OCI-LY7 (cell line): ENCODE results near the gene TPM1. TPM values are rescaled to one million over a fixed set of nuclear protein-coding genes. Genes with fewer than 3 reads are reported as not detected.

Experiments used
- BruUV-seq: library from RNA; stranded (reverse); fragments of 400-500 nt; replicated peaks from 2 replicates; lab custom pipeline; 2021; lab: Mats Ljungman, UMichigan
- CTCF ChIA-PET: fragments of 300-600 bp; sonication (Branson Sonifier 250); formaldehyde crosslinking; loops from one replicate; lab custom pipeline; 2022; ENCODE audit warnings: antibody characterized with exemption; ENCODE audit not compliant: unreplicated experiment; lab: Charles Lee
- POLR2A ChIA-PET: fragments of 300-600 bp; sonication (Branson Sonifier 250); formaldehyde crosslinking; loops from one replicate; lab custom pipeline; 2022; ENCODE audit warnings: antibody characterized with exemption; lab: Charles Lee
- DNase-seq: peaks from one replicate; pipeline ENCODE4 v3.0.0-alpha.2; 2015; ENCODE audit warnings: low spot score
- H2AFZ ChIP-seq: fragments of 200-600 bp; sonication (generic), shearing (Covaris generic); 2 replicates; pipeline ENCODE4 v1.6.1; 2014; ENCODE audit warnings: mild to moderate bottlenecking, antibody characterized with exemption, low read length, moderate library complexity
- H3K27ac ChIP-seq: fragments of 200-600 bp; sonication (generic); 2 replicates; pipeline ENCODE4 v1.5.1; 2014; ENCODE audit warnings: mixed run types, low read depth, mild to moderate bottlenecking, moderate library complexity, low read length, inconsistent platforms; ENCODE audit not compliant: poor library complexity, severe bottlenecking
- H3K36me3 ChIP-seq: fragments of 200-600 bp; sonication (generic); 2 replicates; pipeline ENCODE4 v1.6.1; 2014; ENCODE audit warnings: mild to moderate bottlenecking, antibody characterized with exemption, low read length, moderate library complexity, mixed read lengths; ENCODE audit not compliant: insufficient read depth
- H3K4me1 ChIP-seq: fragments of 200-600 bp; sonication (generic); 2 replicates; pipeline ENCODE4 v1.5.1; 2014; ENCODE audit warnings: mild to moderate bottlenecking, low read length; ENCODE audit not compliant: insufficient read depth, poor library complexity, severe bottlenecking
- H3K4me2 ChIP-seq: fragments of 200-600 bp; sonication (generic); 2 replicates; pipeline ENCODE4 v1.6.1; 2014; ENCODE audit warnings: mild to moderate bottlenecking, low read length
- H3K4me3 ChIP-seq: fragments of 200-600 bp; sonication (generic); 2 replicates; pipeline ENCODE4 v1.5.1; 2014; ENCODE audit warnings: mild to moderate bottlenecking, low read depth, low read length; ENCODE audit not compliant: poor library complexity, severe bottlenecking
- H3K79me2 ChIP-seq: fragments of 200-600 bp; sonication (generic); 2 replicates; pipeline ENCODE4 v1.6.1; 2016; ENCODE audit warnings: low read depth, mild to moderate bottlenecking, low read length, moderate library complexity, mixed read lengths; ENCODE audit not compliant: insufficient read depth
- H3K9me2 ChIP-seq: fragments of 200-600 bp; sonication (generic); 2 replicates; pipeline ENCODE4 v1.6.1; 2016; ENCODE audit warnings: mild to moderate bottlenecking, low read length, mixed read lengths; ENCODE audit not compliant: insufficient read depth
- H3K9me3 ChIP-seq: fragments of 200-600 bp; sonication (generic); 2 replicates; pipeline ENCODE4 v1.6.1; 2014; ENCODE audit warnings: mild to moderate bottlenecking, mixed run types, low read length, mixed read lengths
- H4K20me1 ChIP-seq: fragments of 200-600 bp; sonication (generic); 2 replicates; pipeline ENCODE4 v1.6.1; 2014; ENCODE audit warnings: mild to moderate bottlenecking, antibody characterized with exemption, low read length, moderate library complexity, mixed read lengths; ENCODE audit not compliant: insufficient read depth
- EZH2phosphoT487 ChIP-seq: fragments of 200-600 bp; sonication (generic); IDR thresholded peaks from 2 replicates; pipeline ENCODE4 v1.6.1; 2018; ENCODE audit warnings: low read depth, borderline replicate concordance, mild to moderate bottlenecking, mixed run types, antibody characterized with exemption, low read length, moderate library complexity, mixed read lengths
- intact Hi-C: fragments of 100-400 bp; cut with micrococcal nuclease; formaldehyde crosslinking; loops from one replicate; pipeline ENCODE4 v1.10.0; 2022; ENCODE audit not compliant: unreplicated experiment
- total RNA-seq, 2 experiments: library from RNA; depleted of rRNA in 1 of 2; stranded (reverse); fragments of >200 nt in 1 of 2; shearing (Covaris generic) in 1 of 2; gene quantifications; 2 replicates each; pipeline ENCODE4 v1.2.3, GENCODE V29; 2014 to 2022
- TF ChIP-seq, protein P1 (sequence below): fragments of 200-600 bp; sonication (generic); conservative IDR thresholded peaks from 2 replicates; pipeline ENCODE4 v1.5.1; 2014; ENCODE audit warnings: mild to moderate bottlenecking, antibody characterized with exemption, low read length, moderate library complexity, mixed read lengths

TPM1 gene
- total RNA-seq, 2 experiments from 2014 or later = 19.3 to 19.9 TPM

DNA sequence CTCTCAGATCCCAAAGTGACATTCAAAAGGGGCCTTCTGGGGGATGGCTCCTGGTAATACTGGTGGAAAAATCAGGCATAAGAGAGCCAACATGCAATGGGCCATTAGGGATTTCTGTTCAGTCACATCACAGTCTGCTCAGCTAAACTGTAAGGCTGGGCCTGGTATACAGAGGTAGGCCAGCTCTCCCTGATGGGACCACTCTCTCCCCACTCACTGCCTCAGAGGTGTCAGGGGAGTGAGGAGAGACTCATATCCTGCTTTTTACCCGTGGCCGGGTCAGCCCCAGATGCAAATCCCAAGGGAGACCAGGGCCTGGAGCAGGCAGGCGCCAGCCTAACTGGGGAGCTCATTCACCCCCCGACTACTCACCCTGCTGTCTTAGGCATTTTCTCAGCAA lies 48.1 kb upstream of the TPM1 start:
- Histone ChIP-seq H4K20me1 (no peaks in the 10 kb centered on the region), H3K79me2 (no peaks in the 10 kb centered on the region), H3K9me3 (no peaks in the 10 kb centered on the region), H3K4me3 (no peak overlapping the region), H3K36me3 (no peaks in the 10 kb centered on the region), H2AFZ (no peak overlapping the region), H3K9me2 (no peaks in the 10 kb centered on the region), H3K4me1 (no peaks in the 10 kb centered on the region), H3K27ac (no peak overlapping the region), H3K4me2 (no peak overlapping the region)
- no TSS peak for BruUV-seq
- ChIA-PET CTCF (no interaction called here), POLR2A (no interaction called here)
- TF ChIP-seq, protein P1, sequence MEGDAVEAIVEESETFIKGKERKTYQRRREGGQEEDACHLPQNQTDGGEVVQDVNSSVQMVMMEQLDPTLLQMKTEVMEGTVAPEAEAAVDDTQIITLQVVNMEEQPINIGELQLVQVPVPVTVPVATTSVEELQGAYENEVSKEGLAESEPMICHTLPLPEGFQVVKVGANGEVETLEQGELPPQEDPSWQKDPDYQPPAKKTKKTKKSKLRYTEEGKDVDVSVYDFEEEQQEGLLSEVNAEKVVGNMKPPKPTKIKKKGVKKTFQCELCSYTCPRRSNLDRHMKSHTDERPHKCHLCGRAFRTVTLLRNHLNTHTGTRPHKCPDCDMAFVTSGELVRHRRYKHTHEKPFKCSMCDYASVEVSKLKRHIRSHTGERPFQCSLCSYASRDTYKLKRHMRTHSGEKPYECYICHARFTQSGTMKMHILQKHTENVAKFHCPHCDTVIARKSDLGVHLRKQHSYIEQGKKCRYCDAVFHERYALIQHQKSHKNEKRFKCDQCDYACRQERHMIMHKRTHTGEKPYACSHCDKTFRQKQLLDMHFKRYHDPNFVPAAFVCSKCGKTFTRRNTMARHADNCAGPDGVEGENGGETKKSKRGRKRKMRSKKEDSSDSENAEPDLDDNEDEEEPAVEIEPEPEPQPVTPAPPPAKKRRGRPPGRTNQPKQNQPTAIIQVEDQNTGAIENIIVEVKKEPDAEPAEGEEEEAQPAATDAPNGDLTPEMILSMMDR = no peak
- no peak for TF ChIP-seq EZH2phosphoT487
- no peak for DNase-seq
- intact Hi-C loops = no loop called here

DNA sequence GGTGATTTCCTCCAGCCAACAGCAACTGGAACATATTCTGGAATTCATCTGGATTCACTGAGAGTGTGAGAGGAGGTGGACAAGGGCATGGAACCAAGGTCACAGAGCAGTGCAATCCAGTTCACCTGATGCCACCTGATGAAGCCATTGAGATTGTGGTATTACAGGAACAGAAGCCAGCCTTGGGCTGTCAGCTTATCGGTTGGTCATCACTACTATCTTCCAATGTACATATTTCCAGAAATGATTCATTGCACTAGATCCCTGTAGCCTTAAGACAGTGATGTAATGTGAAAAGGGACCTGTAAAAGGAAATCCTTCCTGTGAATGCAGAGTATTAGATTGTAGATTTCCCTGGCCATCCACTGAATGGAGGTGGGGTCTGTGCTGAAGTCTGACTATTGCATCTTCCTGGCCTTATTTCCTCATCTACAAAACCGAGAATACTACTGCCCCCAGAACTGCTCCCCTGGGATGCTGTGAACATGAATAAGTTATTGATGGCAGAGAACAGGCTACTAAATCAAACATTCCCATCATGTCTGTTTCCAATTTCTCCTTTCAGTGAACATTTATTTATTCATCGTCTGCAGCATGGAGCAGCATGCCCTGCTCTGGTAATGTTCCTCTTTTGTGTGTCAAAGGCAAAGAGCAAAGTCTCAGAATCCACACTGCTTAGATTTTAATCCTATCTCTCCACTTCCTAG lies 47.4 kb upstream of the TPM1 start:
- intact Hi-C loops = no loop called here
- no TSS peak for BruUV-seq
- Histone ChIP-seq H3K4me3 (no peak overlapping the region), H3K4me2 (no peak overlapping the region), H4K20me1 (no peaks in the 10 kb centered on the region), H3K9me2 (no peaks in the 10 kb centered on the region), H3K27ac (no peak overlapping the region), H2AFZ (no peak overlapping the region), H3K36me3 (no peaks in the 10 kb centered on the region), H3K9me3 (no peaks in the 10 kb centered on the region), H3K4me1 (no peaks in the 10 kb centered on the region), H3K79me2 (no peaks in the 10 kb centered on the region)
- CTCF ChIA-PET = no interaction called here
- POLR2A ChIA-PET = interaction anchor here (0.7 kb wide), 1 partner anchor 72 kb away, joined by 3 read pairs; no protein-coding TSS in a partner anchor
- DNase-seq = no peak
- TF ChIP-seq, protein P1 = no peak
- TF ChIP-seq EZH2phosphoT487 = no peak

DNA sequence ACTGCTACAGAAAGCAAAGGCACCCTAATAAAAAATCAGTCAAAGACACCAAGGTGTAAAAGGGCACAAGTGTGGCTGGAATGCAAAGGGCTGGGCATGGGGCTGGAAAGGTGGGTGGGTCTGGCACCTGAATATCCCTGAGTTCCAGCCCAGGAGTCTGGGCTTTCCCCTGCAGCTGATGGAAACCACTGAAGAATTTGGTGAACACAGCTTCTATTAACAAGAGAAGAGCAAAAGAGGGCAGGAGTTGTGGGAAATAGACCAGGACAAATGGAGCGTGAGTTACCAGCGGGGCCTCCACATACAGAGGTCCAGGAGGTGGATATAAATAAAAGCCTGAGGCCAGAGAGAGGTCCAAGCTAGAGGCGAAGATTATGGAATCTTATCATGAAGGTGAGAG lies 45.1 kb upstream of the TPM1 start:
- POLR2A ChIA-PET = no interaction called here
- no peaks in the 10 kb centered on the region for H3K9me3 ChIP-seq
- no peak for TF ChIP-seq EZH2phosphoT487
- TF ChIP-seq, protein P1 = no peak
- BruUV-seq = no TSS peak
- no peaks in the 10 kb centered on the region for H3K79me2 ChIP-seq
- no peak for DNase-seq
- no peak overlapping the region for H3K4me3 ChIP-seq
- H3K36me3 ChIP-seq = no peaks in the 10 kb centered on the region
- intact Hi-C loops = no loop called here
- H3K9me2 ChIP-seq = no peaks in the 10 kb centered on the region
- H3K27ac ChIP-seq = no peak overlapping the region
- CTCF ChIA-PET = no interaction called here
- H4K20me1 ChIP-seq = no peaks in the 10 kb centered on the region
- no peak overlapping the region for H3K4me2 ChIP-seq
- H3K4me1 ChIP-seq = no peaks in the 10 kb centered on the region
- no peak overlapping the region for H2AFZ ChIP-seq
